Adipocyte (in vitro differentiated cells): Measurements from ENCODE around the gene FYB1.

Experiments
- DNase-seq: peaks from one replicate; pipeline ENCODE4 v3.0.0-alpha.2; 2015; ENCODE audit warnings: low read depth
- H3K27me3 ChIP-seq: replicated peaks from 2 replicates; pipeline ENCODE4 v1.7.0; 2013; ENCODE audit warnings: mild to moderate bottlenecking, low read length, moderate library complexity; ENCODE audit not compliant: control insufficient read depth, insufficient read depth
- H3K36me3 ChIP-seq: 2 replicates; pipeline ENCODE4 v1.7.0; 2013; ENCODE audit warnings: low read length, mild to moderate bottlenecking, moderate library complexity; ENCODE audit not compliant: control insufficient read depth, insufficient read depth, severe bottlenecking
- H3K4me1 ChIP-seq: 2 replicates; pipeline ENCODE4 v1.7.0; 2013; ENCODE audit warnings: mild to moderate bottlenecking, low read length, moderate library complexity; ENCODE audit not compliant: control insufficient read depth, insufficient read depth
- H3K4me3 ChIP-seq: 2 replicates; pipeline ENCODE4 v1.7.0; 2013; ENCODE audit warnings: mild to moderate bottlenecking, low read length, moderate library complexity
- H3K9ac ChIP-seq: 2 replicates; pipeline ENCODE4 v1.7.0; 2013; ENCODE audit warnings: mild to moderate bottlenecking, low read length, moderate library complexity
- H3K9me3 ChIP-seq: 2 replicates; pipeline ENCODE4 v1.7.0; 2013; ENCODE audit warnings: mild to moderate bottlenecking, low read length, moderate library complexity; ENCODE audit not compliant: control insufficient read depth

FYB1 gene

GRCh38 chr5:39130716-39131115, 88.6 kb downstream of the FYB1 start:
- Histone ChIP-seq H3K9ac (no peak overlapping the region), H3K27me3 (no peaks in the 10 kb centered on the region), H3K36me3 (peaks cover 22% of the 10 kb centered on the region), H3K4me3 (no peak overlapping the region), H3K4me1 (no peaks in the 10 kb centered on the region), H3K9me3 (no peaks in the 10 kb centered on the region)
- no peak for DNase-seq

GRCh38 chr5:39121922-39122321, 97.4 kb downstream of the FYB1 start:
- peaks cover 12% of the 10 kb centered on the region for H3K36me3 ChIP-seq
- H3K9me3 ChIP-seq, result no peaks in the 10 kb centered on the region
- H3K27me3 ChIP-seq, result no peaks in the 10 kb centered on the region
- H3K4me1 ChIP-seq, result no peaks in the 10 kb centered on the region
- no peak for DNase-seq
- no peak overlapping the region for H3K4me3 ChIP-seq
- no peak overlapping the region for H3K9ac ChIP-seq

- no peak overlapping the region for H3K9ac ChIP-seq
- no peaks in the 10 kb centered on the region for H3K4me1 ChIP-seq
Observed at GRCh38 chr5:39121315-39121714, 98.0 kb downstream of the FYB1 start.

GRCh38 chr5:39120052-39120420, 99.3 kb downstream of the FYB1 start:
- Histone ChIP-seq H3K27me3 (no peaks in the 10 kb centered on the region), H3K9me3 (no peaks in the 10 kb centered on the region), H3K9ac (no peak overlapping the region), H3K4me3 (no peak overlapping the region), H3K36me3 (peaks cover 15% of the 10 kb centered on the region), H3K4me1 (no peaks in the 10 kb centered on the region)
- no peak for DNase-seq

More at GRCh38 chr5:39121315-39121714, 98.0 kb downstream of the FYB1 start:
- DNase-seq, result no peak
- peaks cover 17% of the 10 kb centered on the region for H3K36me3 ChIP-seq
- H3K9me3 ChIP-seq, result no peaks in the 10 kb centered on the region
- H3K27me3 ChIP-seq, result no peaks in the 10 kb centered on the region
- H3K4me3 ChIP-seq, result no peak overlapping the region

GRCh38 chr5:39119404-39120051, 99.8 kb downstream of the FYB1 start:
- no peak overlapping the region for H3K4me3 ChIP-seq
- no peak for DNase-seq
- H3K9ac ChIP-seq, result no peak overlapping the region
- no peaks in the 10 kb centered on the region for H3K9me3 ChIP-seq
- no peaks in the 10 kb centered on the region for H3K27me3 ChIP-seq
- no peaks in the 10 kb centered on the region for H3K4me1 ChIP-seq
- peaks cover 15% of the 10 kb centered on the region for H3K36me3 ChIP-seq

GRCh38 chr5:39118638-39119037, 100.7 kb downstream of the FYB1 start:
- Histone ChIP-seq H3K9ac (no peak overlapping the region), H3K4me1 (no peaks in the 10 kb centered on the region)
- no peak for DNase-seq

GRCh38 chr5:39117401-39117800, 102.0 kb downstream of the FYB1 start:
- no peak overlapping the region for H3K9ac ChIP-seq
- no peaks in the 10 kb centered on the region for H3K4me1 ChIP-seq
- H3K36me3 ChIP-seq, result peaks cover 15% of the 10 kb centered on the region
- H3K9me3 ChIP-seq, result no peaks in the 10 kb centered on the region
- H3K4me3 ChIP-seq, result no peak overlapping the region
- no peak for DNase-seq
- no peaks in the 10 kb centered on the region for H3K27me3 ChIP-seq

More at GRCh38 chr5:39118638-39119037, 100.7 kb downstream of the FYB1 start:
- Histone ChIP-seq H3K4me3 (no peak overlapping the region), H3K27me3 (no peaks in the 10 kb centered on the region), H3K9me3 (no peaks in the 10 kb centered on the region), H3K36me3 (peaks cover 15% of the 10 kb centered on the region)

GRCh38 chr5:39116344-39117170, 102.8 kb downstream of the FYB1 start:
- Histone ChIP-seq H3K36me3 (peaks cover 15% of the 10 kb centered on the region), H3K9me3 (no peaks in the 10 kb centered on the region), H3K4me1 (no peaks in the 10 kb centered on the region), H3K4me3 (no peak overlapping the region), H3K27me3 (no peaks in the 10 kb centered on the region), H3K9ac (no peak overlapping the region)
- no peak for DNase-seq

- no peak overlapping the region for H3K9ac ChIP-seq
- no peak overlapping the region for H3K4me3 ChIP-seq
- peaks cover 12% of the 10 kb centered on the region for H3K36me3 ChIP-seq
- no peaks in the 10 kb centered on the region for H3K9me3 ChIP-seq
- no peaks in the 10 kb centered on the region for H3K27me3 ChIP-seq
- H3K4me1 ChIP-seq, result no peaks in the 10 kb centered on the region
- no peak for DNase-seq
Observed at GRCh38 chr5:39115644-39116343, 103.6 kb downstream of the FYB1 start.

GRCh38 chr5:39114155-39114554, 105.2 kb downstream of the FYB1 start:
- DNase-seq, result no peak
- Histone ChIP-seq H3K4me1 (no peaks in the 10 kb centered on the region), H3K9me3 (no peaks in the 10 kb centered on the region), H3K4me3 (no peak overlapping the region), H3K9ac (no peak overlapping the region), H3K27me3 (no peaks in the 10 kb centered on the region), H3K36me3 (peaks cover 12% of the 10 kb centered on the region)

- Histone ChIP-seq H3K27me3 (no peaks in the 10 kb centered on the region), H3K9me3 (no peaks in the 10 kb centered on the region), H3K36me3 (peaks cover 9% of the 10 kb centered on the region), H3K4me1 (no peaks in the 10 kb centered on the region), H3K4me3 (no peak overlapping the region), H3K9ac (no peak overlapping the region)
- no peak for DNase-seq
Observed at GRCh38 chr5:39113354-39113953, 105.9 kb downstream of the FYB1 start.
